Measurements from ENCODE around the gene SLC2A14. TPM values are rescaled to one million over a fixed set of nuclear protein-coding genes. Genes with fewer than 3 reads are reported as not detected.
"Not testable (repeated sequence)": the region's sequence is repeated elsewhere in the genome, so short reads cannot be mapped to it uniquely, and the experiment has no call there.

Gene SLC2A14
- total RNA-seq, 1 experiment from 2014 or later, result not detected

GRCh38 chr12:7862814-7863348, 9.8 kb downstream of the SLC2A14 start:
- H4K20me1 ChIP-seq (ENCODE audit: insufficient read depth, low read depth, low read length); H3K4me3 ChIP-seq (ENCODE audit: low read length); H3K79me2 ChIP-seq (ENCODE audit: low read length); H3K9me3 ChIP-seq (ENCODE audit: low read length); H3K9me2 ChIP-seq (replicated peaks; ENCODE audit: insufficient read depth, low read length); H3K27ac ChIP-seq (ENCODE audit: low read length); H3K27me3 ChIP-seq (ENCODE audit: low read length); DNase-seq; H3K4me2 ChIP-seq (ENCODE audit: low read depth, low read length, poor library complexity, severe bottlenecking); H3K36me3 ChIP-seq (ENCODE audit: insufficient read depth, low read length); H2AFZ ChIP-seq (ENCODE audit: low read length); H3K4me1 ChIP-seq (ENCODE audit: low read length); H3K9ac ChIP-seq (ENCODE audit: low read length): not testable (repeated sequence)

GRCh38 chr12:7862301-7862700, 10.4 kb downstream of the SLC2A14 start:
- H3K4me3 ChIP-seq (ENCODE audit: low read length); H3K36me3 ChIP-seq (ENCODE audit: insufficient read depth, low read length); H3K27me3 ChIP-seq (ENCODE audit: low read length); H3K9me2 ChIP-seq (replicated peaks; ENCODE audit: insufficient read depth, low read length); DNase-seq; H4K20me1 ChIP-seq (ENCODE audit: insufficient read depth, low read depth, low read length); H3K9ac ChIP-seq (ENCODE audit: low read length); H3K27ac ChIP-seq (ENCODE audit: low read length); H3K9me3 ChIP-seq (ENCODE audit: low read length); H3K4me2 ChIP-seq (ENCODE audit: low read depth, low read length, poor library complexity, severe bottlenecking); H3K79me2 ChIP-seq (ENCODE audit: low read length); H2AFZ ChIP-seq (ENCODE audit: low read length); H3K4me1 ChIP-seq (ENCODE audit: low read length): not testable (repeated sequence)

DNA sequence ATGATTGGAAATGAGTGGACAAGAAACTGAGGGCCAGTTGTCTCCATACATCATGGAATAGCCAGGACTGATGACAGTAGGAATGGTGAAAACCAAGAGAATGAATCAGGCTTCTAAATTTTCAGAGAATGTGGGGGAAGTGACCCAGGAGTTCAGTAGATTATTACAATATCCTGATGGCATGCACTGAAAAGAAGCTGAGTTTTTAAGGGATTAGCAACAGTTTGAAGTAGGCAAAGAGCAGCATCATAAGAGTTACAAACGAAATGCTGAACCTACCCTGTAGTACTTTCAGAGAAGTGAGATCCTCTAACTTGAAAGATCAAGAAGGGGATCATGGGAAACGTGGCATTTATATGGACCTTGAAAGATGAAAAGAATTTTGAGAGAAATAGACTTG, 13.2 kb downstream of the SLC2A14 start:
- H3K27me3 ChIP-seq (ENCODE audit: low read length), result no peaks in the 10 kb centered on the region
- no peak for DNase-seq

DNA sequence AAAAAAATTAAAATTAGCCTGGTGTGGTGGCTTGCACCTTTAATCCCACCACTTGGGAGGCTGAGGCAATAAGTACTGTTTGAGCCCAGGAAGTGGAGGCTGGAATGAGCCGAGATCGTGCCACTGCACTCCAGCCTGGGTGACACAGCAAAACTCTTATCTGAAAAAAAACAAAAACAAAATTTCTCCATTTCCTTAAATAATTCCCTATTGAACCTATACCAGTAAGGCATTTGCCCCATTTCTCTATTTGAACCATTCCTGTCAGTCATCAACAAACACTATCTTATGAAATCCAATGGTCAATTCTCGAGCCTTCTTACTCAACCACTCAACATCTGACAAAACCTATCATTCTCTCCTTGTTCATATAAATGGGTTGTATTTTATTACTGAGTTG, 14.7 kb downstream of the SLC2A14 start:
- Histone ChIP-seq H3K9ac (ENCODE audit: low read length) (no peak overlapping the region), H3K27ac (ENCODE audit: low read length) (no peak overlapping the region), H3K27me3 (ENCODE audit: low read length) (no peaks in the 10 kb centered on the region), H3K9me3 (ENCODE audit: low read length) (no peaks in the 10 kb centered on the region), H3K79me2 (ENCODE audit: low read length) (no peaks in the 10 kb centered on the region), H2AFZ (ENCODE audit: low read length) (no peak overlapping the region), H3K9me2 (replicated peaks; ENCODE audit: insufficient read depth, low read length) (no peaks in the 10 kb centered on the region), H3K4me2 (ENCODE audit: low read depth, low read length, poor library complexity, severe bottlenecking) (no peak overlapping the region), H3K4me1 (ENCODE audit: low read length) (no peaks in the 10 kb centered on the region), H4K20me1 (ENCODE audit: insufficient read depth, low read depth, low read length) (no peaks in the 10 kb centered on the region), H3K4me3 (ENCODE audit: low read length) (no peak overlapping the region), H3K36me3 (ENCODE audit: insufficient read depth, low read length) (no peaks in the 10 kb centered on the region)
- no peak for DNase-seq

More for the DNA sequence above, 13.2 kb downstream of the SLC2A14 start:
- Histone ChIP-seq H3K4me2 (ENCODE audit: low read depth, low read length, poor library complexity, severe bottlenecking) (no peak overlapping the region), H3K9ac (ENCODE audit: low read length) (no peak overlapping the region), H3K79me2 (ENCODE audit: low read length) (no peaks in the 10 kb centered on the region), H4K20me1 (ENCODE audit: insufficient read depth, low read depth, low read length) (no peaks in the 10 kb centered on the region), H3K9me3 (ENCODE audit: low read length) (no peaks in the 10 kb centered on the region), H2AFZ (ENCODE audit: low read length) (no peak overlapping the region), H3K4me1 (ENCODE audit: low read length) (peaks cover 9% of the 10 kb centered on the region), H3K27ac (ENCODE audit: low read length) (no peak overlapping the region), H3K36me3 (ENCODE audit: insufficient read depth, low read length) (no peaks in the 10 kb centered on the region), H3K9me2 (replicated peaks; ENCODE audit: insufficient read depth, low read length) (no peaks in the 10 kb centered on the region), H3K4me3 (ENCODE audit: low read length) (no peak overlapping the region)

DNA sequence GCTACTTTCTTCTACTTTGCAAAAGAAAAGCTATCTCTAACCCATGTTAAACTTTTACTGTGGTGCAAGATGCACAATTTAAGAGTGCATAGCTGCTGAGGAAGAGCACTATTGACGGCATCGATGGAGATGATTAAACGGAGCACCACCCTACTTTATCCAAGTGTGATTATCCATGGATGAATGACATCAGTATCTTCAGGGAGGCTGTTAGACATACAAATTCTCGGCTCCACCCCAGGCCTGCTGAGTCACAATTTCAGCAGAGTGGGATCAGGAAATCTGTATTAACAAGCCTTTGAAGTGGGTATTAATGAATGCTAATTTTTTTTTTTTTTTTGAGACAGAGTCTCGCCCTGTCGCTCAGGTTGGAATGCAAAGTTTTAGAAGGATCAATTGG, 16.2 kb downstream of the SLC2A14 start:
- H3K4me2 ChIP-seq (ENCODE audit: low read depth, low read length, poor library complexity, severe bottlenecking), result no peak overlapping the region
- DNase-seq, result no peak
- no peak overlapping the region for H3K4me3 ChIP-seq (ENCODE audit: low read length)
- no peak overlapping the region for H3K9ac ChIP-seq (ENCODE audit: low read length)
- H3K9me2 ChIP-seq (replicated peaks; ENCODE audit: insufficient read depth, low read length), result no peaks in the 10 kb centered on the region
- H3K79me2 ChIP-seq (ENCODE audit: low read length), result no peaks in the 10 kb centered on the region
- H3K36me3 ChIP-seq (ENCODE audit: insufficient read depth, low read length), result no peaks in the 10 kb centered on the region
- no peaks in the 10 kb centered on the region for H4K20me1 ChIP-seq (ENCODE audit: insufficient read depth, low read depth, low read length)
- H3K27me3 ChIP-seq (ENCODE audit: low read length), result no peaks in the 10 kb centered on the region
- H3K4me1 ChIP-seq (ENCODE audit: low read length), result no peaks in the 10 kb centered on the region
- no peak overlapping the region for H2AFZ ChIP-seq (ENCODE audit: low read length)
- H3K27ac ChIP-seq (ENCODE audit: low read length), result no peak overlapping the region
- no peaks in the 10 kb centered on the region for H3K9me3 ChIP-seq (ENCODE audit: low read length)

DNA sequence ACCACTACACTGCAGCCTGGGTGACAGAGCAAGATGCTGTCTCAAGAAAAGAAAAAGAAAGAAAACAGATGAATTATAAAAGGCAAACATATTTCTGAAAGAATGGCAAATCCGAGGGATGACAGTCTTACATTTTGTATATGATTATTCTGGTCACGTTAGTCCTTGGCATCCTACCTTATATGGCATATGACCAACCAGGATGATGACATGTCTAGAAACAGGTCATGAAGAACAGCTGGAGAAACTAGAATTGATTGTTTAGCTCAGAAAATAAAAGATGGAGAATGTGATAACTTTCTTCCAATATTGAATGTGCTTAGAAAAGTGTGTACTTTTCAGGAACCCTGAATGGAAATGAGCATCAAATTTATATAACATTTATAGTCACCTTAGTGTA, 19.2 kb downstream of the SLC2A14 start:
- Histone ChIP-seq H3K9ac (ENCODE audit: low read length) (no peak overlapping the region), H3K4me3 (ENCODE audit: low read length) (no peak overlapping the region), H3K4me2 (ENCODE audit: low read depth, low read length, poor library complexity, severe bottlenecking) (no peak overlapping the region), H3K27ac (ENCODE audit: low read length) (no peak overlapping the region), H3K36me3 (ENCODE audit: insufficient read depth, low read length) (no peaks in the 10 kb centered on the region), H3K9me2 (replicated peaks; ENCODE audit: insufficient read depth, low read length) (no peaks in the 10 kb centered on the region), H4K20me1 (ENCODE audit: insufficient read depth, low read depth, low read length) (no peaks in the 10 kb centered on the region), H3K79me2 (ENCODE audit: low read length) (no peaks in the 10 kb centered on the region), H3K27me3 (ENCODE audit: low read length) (no peaks in the 10 kb centered on the region), H2AFZ (ENCODE audit: low read length) (no peak overlapping the region), H3K9me3 (ENCODE audit: low read length) (no peaks in the 10 kb centered on the region), H3K4me1 (ENCODE audit: low read length) (no peaks in the 10 kb centered on the region)
- no peak for DNase-seq

- not testable (repeated sequence) for H3K4me2 ChIP-seq (ENCODE audit: low read depth, low read length, poor library complexity, severe bottlenecking); H3K27ac ChIP-seq (ENCODE audit: low read length); H3K79me2 ChIP-seq (ENCODE audit: low read length); H3K9me3 ChIP-seq (ENCODE audit: low read length); H3K36me3 ChIP-seq (ENCODE audit: insufficient read depth, low read length); H3K4me1 ChIP-seq (ENCODE audit: low read length); H4K20me1 ChIP-seq (ENCODE audit: insufficient read depth, low read depth, low read length); H3K4me3 ChIP-seq (ENCODE audit: low read length); H2AFZ ChIP-seq (ENCODE audit: low read length); H3K27me3 ChIP-seq (ENCODE audit: low read length); H3K9me2 ChIP-seq (replicated peaks; ENCODE audit: insufficient read depth, low read length); DNase-seq; H3K9ac ChIP-seq (ENCODE audit: low read length)
Observed at GRCh38 chr12:7851622-7852081, 21.1 kb downstream of the SLC2A14 start.

DNA sequence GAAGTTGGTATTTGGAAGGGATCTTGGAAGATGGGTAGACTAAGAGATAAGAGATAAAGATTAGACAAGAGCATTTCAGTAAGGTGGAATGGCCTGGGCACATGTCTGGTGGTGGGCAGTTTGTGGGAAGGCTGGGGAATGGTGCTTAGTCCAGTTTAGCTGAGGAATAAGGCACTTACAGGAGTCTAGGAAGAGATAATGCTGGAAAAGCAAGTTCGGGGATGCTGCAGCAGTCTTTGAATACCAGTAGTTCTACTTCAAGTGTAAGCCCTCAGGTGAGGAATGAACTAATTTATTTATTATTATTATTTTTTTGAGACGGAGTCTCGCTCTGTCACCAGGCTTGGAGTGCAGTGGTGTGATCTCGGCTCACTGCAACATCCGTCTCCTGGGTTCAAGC, 22.6 kb downstream of the SLC2A14 start:
- not testable (repeated sequence) for H3K27ac ChIP-seq (ENCODE audit: low read length)

GRCh38 chr12:7848098-7848422, 24.7 kb downstream of the SLC2A14 start:
- H3K36me3 ChIP-seq (ENCODE audit: insufficient read depth, low read length); H3K9me3 ChIP-seq (ENCODE audit: low read length); H3K79me2 ChIP-seq (ENCODE audit: low read length); H3K9me2 ChIP-seq (replicated peaks; ENCODE audit: insufficient read depth, low read length); H3K27me3 ChIP-seq (ENCODE audit: low read length); H4K20me1 ChIP-seq (ENCODE audit: insufficient read depth, low read depth, low read length); H3K4me2 ChIP-seq (ENCODE audit: low read depth, low read length, poor library complexity, severe bottlenecking); H3K27ac ChIP-seq (ENCODE audit: low read length); H2AFZ ChIP-seq (ENCODE audit: low read length); H3K4me1 ChIP-seq (ENCODE audit: low read length); DNase-seq; H3K9ac ChIP-seq (ENCODE audit: low read length); H3K4me3 ChIP-seq (ENCODE audit: low read length): not testable (repeated sequence)

More for the DNA sequence above, 22.6 kb downstream of the SLC2A14 start:
- not testable (repeated sequence) for H2AFZ ChIP-seq (ENCODE audit: low read length); H3K4me1 ChIP-seq (ENCODE audit: low read length); H3K27me3 ChIP-seq (ENCODE audit: low read length); H3K9ac ChIP-seq (ENCODE audit: low read length); H3K9me2 ChIP-seq (replicated peaks; ENCODE audit: insufficient read depth, low read length); H3K4me2 ChIP-seq (ENCODE audit: low read depth, low read length, poor library complexity, severe bottlenecking); H4K20me1 ChIP-seq (ENCODE audit: insufficient read depth, low read depth, low read length); H3K79me2 ChIP-seq (ENCODE audit: low read length); DNase-seq; H3K36me3 ChIP-seq (ENCODE audit: insufficient read depth, low read length); H3K4me3 ChIP-seq (ENCODE audit: low read length); H3K9me3 ChIP-seq (ENCODE audit: low read length)
